HCT116 (cell line): ENCODE data around the gene CYP3A7. TPM values are rescaled to one million over a fixed set of nuclear protein-coding genes. Genes with fewer than 3 reads are reported as not detected.
"Not testable (repeated sequence)": the region's sequence is repeated elsewhere in the genome, so short reads cannot be mapped to it uniquely, and the experiment has no call there.

Experiments used
- ATAC-seq: fragments of 200-7000 bp; cut with Tn5 transposase; 2 replicates; pipeline ENCODE4 v1.9.1; 2020; ENCODE audit warnings: mild to moderate bottlenecking, moderate library complexity
- BruUV-seq: library from RNA; stranded (reverse); fragments of 400-500 nt; replicated peaks from 2 replicates; lab custom pipeline; 2021; lab: Mats Ljungman, UMichigan
- CTCF ChIA-PET: fragments of 300-600 bp; sonication (Branson Sonifier 250); formaldehyde crosslinking; loops from one replicate; lab custom pipeline; 2021; ENCODE audit warnings: antibody characterized with exemption; lab: Charles Lee
- POLR2A ChIA-PET: fragments of 300-600, 350-600 bp; sonication (Branson Sonifier 250); formaldehyde crosslinking; loops from one replicate; lab custom pipeline; 2021; ENCODE audit warnings: antibody characterized with exemption; lab: Charles Lee
- RAD21 ChIA-PET, 2 experiments: fragments of 300-600 bp; sonication (Branson Sonifier 250); formaldehyde crosslinking; loops; one replicate each; lab custom pipeline; 2023; ENCODE audit warnings: low total read pairs in 2 of 2; ENCODE audit not compliant: uncharacterized antibody in 2 of 2, unreplicated experiment in 2 of 2, low non-redundant PET in 1 of 2; lab: Charles Lee
- DNase-seq: peaks from one replicate; pipeline ENCODE4 v3.0.0-alpha.2; 2010; ENCODE audit warnings: low read depth, low spot score
- H2AFZ ChIP-seq: fragments of 200-600 bp; shearing (Covaris generic), sonication (generic); 2 replicates; pipeline ENCODE4 v1.6.1; 2017; ENCODE audit warnings: low read depth, mixed run types, mixed read lengths, antibody characterized with exemption, low read length; ENCODE audit not compliant: poor library complexity, severe bottlenecking
- H3K27ac ChIP-seq: 2 replicates; pipeline ENCODE4 v1.5.1; 2012; ENCODE audit warnings: low read depth, low read length
- H3K27me3 ChIP-seq: fragments of 200-600 bp; sonication (generic); 2 replicates; pipeline ENCODE4 v1.6.1; 2016; ENCODE audit warnings: mixed run types, low read length, mixed read lengths; ENCODE audit not compliant: insufficient read depth
- H3K36me3 ChIP-seq, 2 experiments: fragments of 200-500 bp in 1 of 2; fragments of 200-600 bp in 1 of 2; sonication (Bioruptor generic) in 1 of 2; sonication (generic) in 1 of 2; 2 replicates each; pipeline versions ENCODE4 v1.5.1 to v1.6.1; 2014 to 2016; ENCODE audit warnings: low read length in 2 of 2, inconsistent platforms in 1 of 2, mixed read lengths in 1 of 2, mixed run types in 1 of 2; ENCODE audit not compliant: insufficient read depth in 2 of 2, control insufficient read depth in 1 of 2
- H3K4me1 ChIP-seq, 2 experiments: fragments of 200-600 bp in 1 of 2; sonication (generic) in 1 of 2; 2 replicates each; pipeline versions ENCODE4 v1.5.1 to v1.6.1; 2012 to 2017; ENCODE audit warnings: low read length in 2 of 2, inconsistent platforms in 1 of 2, mild to moderate bottlenecking in 1 of 2, mixed read lengths in 1 of 2, mixed run types in 1 of 2, moderate library complexity in 1 of 2; ENCODE audit not compliant: insufficient read depth in 2 of 2, control insufficient read depth in 1 of 2
- H3K4me2 ChIP-seq: fragments of 200-600 bp; sonication (generic); 2 replicates; pipeline ENCODE4 v1.6.1; 2017; ENCODE audit warnings: mixed run types, low read length, mixed read lengths
- H3K4me3 ChIP-seq, 2 experiments: fragments of 200-600 bp in 1 of 2; sonication (generic) in 1 of 2; replicated peaks in 1 of 2; 2 replicates each; pipeline ENCODE4 v1.5.1; 2011 to 2016; ENCODE audit warnings: low read length in 2 of 2, control low read depth in 1 of 2, low read depth in 1 of 2, mild to moderate bottlenecking in 1 of 2, mixed read lengths in 1 of 2, mixed run types in 1 of 2
- H3K79me2 ChIP-seq: fragments of 200-600 bp; sonication (generic); 2 replicates; pipeline ENCODE4 v1.6.1; 2017; ENCODE audit warnings: mild to moderate bottlenecking, mixed run types, low read length, moderate library complexity, mixed read lengths; ENCODE audit not compliant: insufficient read depth
- H3K9ac ChIP-seq: fragments of 200-600 bp; sonication (generic); 2 replicates; pipeline ENCODE4 v1.6.1; 2016; ENCODE audit warnings: low read length, mixed read lengths
- H3K9me2 ChIP-seq: fragments of 200-600 bp; sonication (generic), shearing (Covaris generic); 2 replicates; pipeline ENCODE4 v1.6.1; 2017; ENCODE audit warnings: mixed run types, mild to moderate bottlenecking, moderate library complexity; ENCODE audit not compliant: insufficient read depth
- H3K9me3 ChIP-seq, 2 experiments: fragments of 200-500 bp in 1 of 2; fragments of 200-600 bp in 1 of 2; sonication (Bioruptor generic) in 1 of 2; sonication (generic) in 1 of 2; 2 replicates each; pipeline ENCODE4 v1.6.1; 2014 to 2017; ENCODE audit warnings: low read length in 2 of 2, mixed read lengths in 2 of 2, inconsistent platforms in 1 of 2, low read depth in 1 of 2, mild to moderate bottlenecking in 1 of 2, mixed run types in 1 of 2, moderate library complexity in 1 of 2; ENCODE audit not compliant: control insufficient read depth in 1 of 2, insufficient read depth in 1 of 2
- H4K20me1 ChIP-seq: fragments of 200-600 bp; sonication (generic), shearing (Covaris generic); 2 replicates; pipeline ENCODE4 v1.6.1; 2017; ENCODE audit warnings: mixed run types, mild to moderate bottlenecking, moderate library complexity; ENCODE audit not compliant: insufficient read depth
- CBX3 ChIP-seq: IDR thresholded peaks from 2 replicates; pipeline ENCODE4 v1.6.1; 2012; ENCODE audit warnings: low read depth
- CEBPB ChIP-seq: IDR thresholded peaks from 2 replicates; pipeline ENCODE4 v1.6.1; 2012; ENCODE audit warnings: low read depth
- ELF1 ChIP-seq: IDR thresholded peaks from 2 replicates; pipeline ENCODE4 v1.6.1; 2012; ENCODE audit warnings: low read depth, borderline replicate concordance
- EZH2 ChIP-seq: fragments of 200-600 bp; sonication (generic); IDR thresholded peaks from 2 replicates; pipeline ENCODE4 v1.6.1; 2017; ENCODE audit warnings: antibody characterized with exemption, mixed run types
- EZH2phosphoT487 ChIP-seq: fragments of 200-600 bp; IDR thresholded peaks from 2 replicates; pipeline ENCODE4 v1.6.1; 2018; ENCODE audit warnings: antibody characterized with exemption, borderline replicate concordance
- FOSL1 ChIP-seq: IDR thresholded peaks from 2 replicates; pipeline ENCODE4 v1.6.1; 2012; ENCODE audit warnings: low read depth
- POLR2A ChIP-seq: IDR thresholded peaks from 2 replicates; pipeline ENCODE4 v1.7.0; 2011; ENCODE audit warnings: borderline replicate concordance; ENCODE audit not compliant: insufficient read depth, insufficient read length; ENCODE audit errors: extremely low read depth
- POLR2AphosphoS5 ChIP-seq: IDR thresholded peaks from 2 replicates; pipeline ENCODE4 v1.6.1; 2011; ENCODE audit warnings: mild to moderate bottlenecking, low read depth, low read length, moderate library complexity
- RAD21 ChIP-seq: IDR thresholded peaks from 2 replicates; pipeline ENCODE4 v1.6.1; 2012; ENCODE audit warnings: low read depth, mild to moderate bottlenecking
- SIN3A ChIP-seq: IDR thresholded peaks from 2 replicates; pipeline ENCODE4 v1.6.1; 2012; ENCODE audit warnings: low read depth
- SP1 ChIP-seq: IDR thresholded peaks from 2 replicates; pipeline ENCODE4 v1.6.1; 2012; ENCODE audit warnings: low read depth
- SRF ChIP-seq: IDR thresholded peaks from 2 replicates; pipeline ENCODE4 v1.6.1; 2012; ENCODE audit warnings: low read depth
- TCF7L2 ChIP-seq: IDR thresholded peaks from 2 replicates; pipeline ENCODE4 v1.7.0; 2011; ENCODE audit warnings: borderline replicate concordance, inconsistent platforms; ENCODE audit not compliant: insufficient read depth, insufficient read length; ENCODE audit errors: extremely low read depth
- ZFX ChIP-seq: fragments of 450-650 bp; IDR thresholded peaks from 2 replicates; pipeline ENCODE4 v1.6.1; 2017
- ZNF274 ChIP-seq: fragments of 200-500 bp; sonication (Bioruptor generic); IDR thresholded peaks from 2 replicates; pipeline ENCODE4 v1.6.1; 2014; ENCODE audit warnings: mild to moderate bottlenecking, low read depth, low read length, inconsistent platforms
- intact Hi-C: fragments of 100-400 bp; cut with micrococcal nuclease; formaldehyde crosslinking; loops from 2 replicates; pipeline ENCODE4 v1.10.0; 2022
- total RNA-seq: library from RNA; stranded (reverse); gene quantifications from one replicate; pipeline ENCODE4 v1.2.1, GENCODE V29; 2021; ENCODE audit not compliant: unreplicated experiment
- TF ChIP-seq, protein P1 (sequence below): IDR thresholded peaks from 2 replicates; pipeline ENCODE4 v1.6.1; 2011; ENCODE audit warnings: mild to moderate bottlenecking, low read length, moderate library complexity; ENCODE audit not compliant: insufficient replicate concordance; ENCODE audit errors: extremely low read depth
- TF ChIP-seq, protein P2 (sequence below): IDR thresholded peaks from 2 replicates; pipeline ENCODE4 v1.6.1; 2012
- TF ChIP-seq, protein P3 (sequence below), 3 experiments: fragments of 200-600 bp in 1 of 3; sonication (generic) in 1 of 3; IDR thresholded peaks in 2 of 3; conservative IDR thresholded peaks in 1 of 3; 2 replicates each; pipeline ENCODE4 v1.5.1; 2012 to 2017; ENCODE audit warnings: low read depth in 2 of 3, low read length in 2 of 3, antibody characterized with exemption in 1 of 3, borderline replicate concordance in 1 of 3, control low read depth in 1 of 3, mild to moderate bottlenecking in 1 of 3, mixed read lengths in 1 of 3, mixed run types in 1 of 3, moderate library complexity in 1 of 3; ENCODE audit not compliant: insufficient read depth in 1 of 3

The CYP3A7 gene
- total RNA-seq, 1 experiment from 2014 or later = not detected

DNA sequence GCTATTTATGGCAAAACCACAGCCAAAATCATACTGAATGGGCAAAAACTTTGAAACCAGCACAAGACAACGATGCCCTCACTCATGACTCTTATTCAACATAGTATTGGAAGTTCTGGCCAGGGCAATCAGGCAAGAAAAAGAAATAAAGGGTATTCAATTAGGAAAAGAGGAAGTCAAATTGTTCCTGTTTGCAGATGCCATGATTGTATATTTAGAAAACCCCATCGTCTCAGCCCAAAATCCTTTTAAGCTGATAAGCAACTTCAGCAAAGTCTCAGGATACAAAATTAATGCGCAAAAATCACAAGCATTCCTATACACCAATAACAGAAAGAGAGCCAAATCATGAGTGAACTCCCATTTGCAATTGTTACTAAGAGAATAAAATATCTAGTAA, 10.4 kb upstream of the CYP3A7 start:
- BruUV-seq, intact Hi-C loops: not testable (repeated sequence)

DNA sequence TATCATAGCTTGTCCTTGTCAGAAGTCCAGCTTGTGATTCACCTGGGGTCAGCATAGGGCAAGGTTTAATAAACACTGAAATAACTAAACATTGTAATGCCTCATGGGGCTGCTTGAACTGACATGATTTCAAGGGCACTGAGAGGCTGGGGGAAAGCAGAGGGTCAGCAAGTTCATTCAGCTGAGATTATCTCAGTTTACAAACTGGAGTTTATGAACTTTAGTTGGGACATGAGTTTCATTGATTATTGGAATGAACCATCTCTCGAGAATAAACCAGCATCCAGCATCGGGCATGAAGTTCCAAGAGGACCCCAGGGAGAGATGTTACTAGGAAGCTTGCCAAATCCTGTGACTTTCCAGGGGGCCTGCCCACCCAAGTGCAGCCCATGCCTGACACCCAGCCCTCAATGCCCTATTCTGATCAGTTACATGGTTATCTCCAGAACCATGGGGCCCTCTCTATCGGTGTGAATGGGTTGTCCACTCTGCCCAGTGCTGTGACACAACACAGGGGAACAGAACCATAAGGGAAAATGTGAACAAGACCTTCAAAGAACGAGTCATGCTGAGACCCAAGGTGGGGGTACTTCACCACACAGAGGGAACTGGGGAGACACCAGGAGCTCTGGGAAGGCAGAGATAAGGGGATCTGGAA, 7.9 kb upstream of the CYP3A7 start:
- no peaks in the 10 kb centered on the region for H3K4me1 ChIP-seq
- H3K27ac ChIP-seq = no peak overlapping the region
- no peak overlapping the region for H2AFZ ChIP-seq
- DNase-seq (no peak), ATAC-seq (no peak)
- POLR2A ChIA-PET = interaction anchor here (0.6 kb wide), 1 partner anchor 533 kb away, joined by 3 read pairs; no protein-coding TSS in a partner anchor
- no peak overlapping the region for H3K9ac ChIP-seq
- H3K27me3 ChIP-seq = no peaks in the 10 kb centered on the region
- H3K9me3 ChIP-seq = no peaks in the 10 kb centered on the region
- H3K4me2 ChIP-seq = no peak overlapping the region
- H4K20me1 ChIP-seq = no peaks in the 10 kb centered on the region
- H3K9me2 ChIP-seq = no peaks in the 10 kb centered on the region
- no peaks in the 10 kb centered on the region for H3K36me3 ChIP-seq
- H3K4me3 ChIP-seq = no peak overlapping the region
- BruUV-seq = no TSS peak
- intact Hi-C loops = no loop called here
- CTCF ChIA-PET = no interaction called here
- RAD21 ChIA-PET = no interaction called here
- H3K79me2 ChIP-seq = no peaks in the 10 kb centered on the region
- TF ChIP-seq ELF1 = no peak
- no peak for TF ChIP-seq SIN3A
- no peak for TF ChIP-seq ZFX
- TF ChIP-seq, protein P1, sequence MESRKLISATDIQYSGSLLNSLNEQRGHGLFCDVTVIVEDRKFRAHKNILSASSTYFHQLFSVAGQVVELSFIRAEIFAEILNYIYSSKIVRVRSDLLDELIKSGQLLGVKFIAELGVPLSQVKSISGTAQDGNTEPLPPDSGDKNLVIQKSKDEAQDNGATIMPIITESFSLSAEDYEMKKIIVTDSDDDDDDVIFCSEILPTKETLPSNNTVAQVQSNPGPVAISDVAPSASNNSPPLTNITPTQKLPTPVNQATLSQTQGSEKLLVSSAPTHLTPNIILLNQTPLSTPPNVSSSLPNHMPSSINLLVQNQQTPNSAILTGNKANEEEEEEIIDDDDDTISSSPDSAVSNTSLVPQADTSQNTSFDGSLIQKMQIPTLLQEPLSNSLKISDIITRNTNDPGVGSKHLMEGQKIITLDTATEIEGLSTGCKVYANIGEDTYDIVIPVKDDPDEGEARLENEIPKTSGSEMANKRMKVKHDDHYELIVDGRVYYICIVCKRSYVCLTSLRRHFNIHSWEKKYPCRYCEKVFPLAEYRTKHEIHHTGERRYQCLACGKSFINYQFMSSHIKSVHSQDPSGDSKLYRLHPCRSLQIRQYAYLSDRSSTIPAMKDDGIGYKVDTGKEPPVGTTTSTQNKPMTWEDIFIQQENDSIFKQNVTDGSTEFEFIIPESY = no peak
- TF ChIP-seq CBX3 = no peak
- TF ChIP-seq FOSL1 = no peak
- TF ChIP-seq CEBPB = no peak
- TF ChIP-seq SRF = no peak
- TF ChIP-seq POLR2AphosphoS5 = no peak
- TF ChIP-seq ZNF274 = no peak
- TF ChIP-seq SP1 = no peak
- TF ChIP-seq TCF7L2 = no peak
- TF ChIP-seq, protein P2, sequence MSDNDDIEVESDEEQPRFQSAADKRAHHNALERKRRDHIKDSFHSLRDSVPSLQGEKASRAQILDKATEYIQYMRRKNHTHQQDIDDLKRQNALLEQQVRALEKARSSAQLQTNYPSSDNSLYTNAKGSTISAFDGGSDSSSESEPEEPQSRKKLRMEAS = no peak
- TF ChIP-seq, protein P3, sequence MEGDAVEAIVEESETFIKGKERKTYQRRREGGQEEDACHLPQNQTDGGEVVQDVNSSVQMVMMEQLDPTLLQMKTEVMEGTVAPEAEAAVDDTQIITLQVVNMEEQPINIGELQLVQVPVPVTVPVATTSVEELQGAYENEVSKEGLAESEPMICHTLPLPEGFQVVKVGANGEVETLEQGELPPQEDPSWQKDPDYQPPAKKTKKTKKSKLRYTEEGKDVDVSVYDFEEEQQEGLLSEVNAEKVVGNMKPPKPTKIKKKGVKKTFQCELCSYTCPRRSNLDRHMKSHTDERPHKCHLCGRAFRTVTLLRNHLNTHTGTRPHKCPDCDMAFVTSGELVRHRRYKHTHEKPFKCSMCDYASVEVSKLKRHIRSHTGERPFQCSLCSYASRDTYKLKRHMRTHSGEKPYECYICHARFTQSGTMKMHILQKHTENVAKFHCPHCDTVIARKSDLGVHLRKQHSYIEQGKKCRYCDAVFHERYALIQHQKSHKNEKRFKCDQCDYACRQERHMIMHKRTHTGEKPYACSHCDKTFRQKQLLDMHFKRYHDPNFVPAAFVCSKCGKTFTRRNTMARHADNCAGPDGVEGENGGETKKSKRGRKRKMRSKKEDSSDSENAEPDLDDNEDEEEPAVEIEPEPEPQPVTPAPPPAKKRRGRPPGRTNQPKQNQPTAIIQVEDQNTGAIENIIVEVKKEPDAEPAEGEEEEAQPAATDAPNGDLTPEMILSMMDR (IDR thresholded peaks at IDR 0.05 in 2 of 3, conservative IDR thresholded peaks at IDR 0.05 in 1 of 3; ENCODE audit: borderline replicate concordance in 1 of 3, insufficient read depth in 1 of 3, low read depth in 2 of 3, low read length in 2 of 3) = no peak
- no peak for TF ChIP-seq EZH2phosphoT487
- TF ChIP-seq RAD21 = no peak
- no peak for TF ChIP-seq EZH2
- no peak for TF ChIP-seq POLR2A

More for the DNA sequence above, 10.4 kb upstream of the CYP3A7 start:
- H3K27me3 ChIP-seq, RAD21 ChIA-PET, H3K36me3 ChIP-seq, POLR2A ChIA-PET, H3K9ac ChIP-seq, H4K20me1 ChIP-seq, H3K9me2 ChIP-seq, H3K27ac ChIP-seq, H3K9me3 ChIP-seq, ATAC-seq, DNase-seq, H3K4me3 ChIP-seq, H3K4me2 ChIP-seq, H2AFZ ChIP-seq, CTCF ChIA-PET, H3K79me2 ChIP-seq: not testable (repeated sequence)
- H3K4me1 ChIP-seq = peaks cover 0 to 11% of the 10 kb centered on the region in 2 experiments; a peak in 1 of 4 replicates
